Spleen (tissue), 11 donors: ENCODE measurements around the gene QSOX1. TPM values are rescaled to one million over a fixed set of nuclear protein-coding genes. Genes with fewer than 3 reads are reported as not detected.

ENCODE experiments used
- DNase-seq: peaks from one replicate; pipeline ENCODE4 v3.0.0-alpha.2; 2020
- H3K27ac ChIP-seq, 8 donors: fragments of 200-600 bp; sonication (generic) in 7 of 8; 1 replicate in 4 of 8; 2 replicates in 4 of 8; pipeline versions ENCODE4 v1.5.0 to v1.8.0; 2016 to 2021; ENCODE audit warnings: inconsistent platforms in 4 of 8, mild to moderate bottlenecking in 4 of 8, moderate library complexity in 1 of 8
- H3K27me3 ChIP-seq, 7 donors: fragments of 200-600 bp; sonication (generic) in 6 of 7; replicated peaks in 1 of 7; 1 replicate in 4 of 7; 2 replicates in 3 of 7; pipeline versions ENCODE4 v1.5.0 to v1.8.0; 2016 to 2021; ENCODE audit warnings: inconsistent platforms in 3 of 7, mild to moderate bottlenecking in 1 of 7
- H3K36me3 ChIP-seq, 6 donors: fragments of 200-600 bp; sonication (generic) in 5 of 6; 1 replicate in 4 of 6; 2 replicates in 2 of 6; pipeline versions ENCODE4 v1.5.0 to v1.8.0; 2016 to 2021; ENCODE audit warnings: inconsistent platforms in 2 of 6
- H3K4me1 ChIP-seq, 6 donors: fragments of 200-600 bp; sonication (generic) in 5 of 6; 1 replicate in 3 of 6; 2 replicates in 3 of 6; pipeline versions ENCODE4 v1.5.0 to v1.8.0; 2016 to 2021; ENCODE audit warnings: inconsistent platforms in 3 of 6
- H3K4me3 ChIP-seq, 8 donors: fragments of 200-600 bp; sonication (generic) in 7 of 8; 1 replicate in 4 of 8; 2 replicates in 4 of 8; pipeline versions ENCODE4 v1.5.0 to v1.8.0; 2016 to 2021; ENCODE audit warnings: inconsistent platforms in 4 of 8, mild to moderate bottlenecking in 4 of 8, moderate library complexity in 2 of 8
- H3K9me3 ChIP-seq, 8 donors: fragments of 200-600 bp; sonication (generic) in 7 of 8; 1 replicate in 4 of 8; 2 replicates in 4 of 8; pipeline versions ENCODE4 v1.5.0 to v1.8.0; 2016 to 2021; ENCODE audit warnings: inconsistent platforms in 4 of 8
- POLR2A ChIP-seq, 3 donors: fragments of 450-650 bp; IDR thresholded peaks; one replicate each; pipeline ENCODE4 v1.5.1; 2017; ENCODE audit warnings: antibody characterized with exemption in 3 of 3, mild to moderate bottlenecking in 1 of 3
- POLR2AphosphoS5 ChIP-seq, 3 donors: sonication (generic); formaldehyde crosslinking; IDR thresholded peaks; one replicate each; pipeline ENCODE4 v1.5.1; 2017; ENCODE audit warnings: antibody characterized with exemption in 3 of 3
- WGBS, 5 donors: extraction: QIAGEN DNeasy Blood & Tissue Kit in 3 of 5; methylation state at CpG; one replicate each; pipeline versions ENCODE4 v1.1.5 to v1.1.7; 2013 to 2018; 5-methylcytosine and 5-hydroxymethylcytosine counted together
- intact Hi-C: fragments of 100-400 bp; cut with DNase I; formaldehyde crosslinking; loops from one replicate; pipeline ENCODE4 v1.15.0; 2023; ENCODE audit warnings: low total_unique reads
- polyA plus RNA-seq, 3 donors: library from polyadenylated mRNA; stranded (reverse); fragments of 200-250 nt; gene quantifications; one replicate each; pipeline ENCODE4 v1.2.1, GENCODE V29; 2013
- total RNA-seq, 7 donors: library from RNA; depleted of rRNA in 3 of 7; stranded (reverse); fragments of >200 nt in 3 of 7; fragmentation: NEBNext Ultra II Directional in 4 of 7; extraction: Animal tissue kit (Norgen Biotek cat#: 25700) in 4 of 7; gene quantifications; one replicate each; pipeline versions ENCODE4 v1.1.0 to v1.2.1, GENCODE V29; 2016 to 2021
- TF ChIP-seq, protein P1 (sequence below), 11 experiments: fragments of 200-600 bp in 7 of 11; fragments of 450-650 bp in 4 of 11; sonication (generic) in 4 of 11; IDR thresholded peaks in 8 of 11; conservative IDR thresholded peaks in 3 of 11; 1 replicate in 7 of 11; 2 replicates in 4 of 11; pipeline versions ENCODE4 v1.4.0 to v1.8.0; 2016 to 2021; ENCODE audit warnings: antibody characterized with exemption in 11 of 11, inconsistent platforms in 4 of 11, mild to moderate bottlenecking in 1 of 11
- donor health status: healthy with polysubstance abuse.
- donor health status: DM: no; HTN: no; CAD: no; lungs with moderate emphysema.
- donor health status: DM: no; HTN: no; CAD: no.
- donor health status: Bipolar disorder and iron deficiency.
- donor health status: healthy.
- donor health status: DM: no; HTN: no; CAD: no.
- donor health status: DM: yes; HTN: yes; CAD: no.

Gene QSOX1
- total and polyA plus RNA-seq, 10 donors: 35.2 to 78.9 (median 56.5) TPM

DNA sequence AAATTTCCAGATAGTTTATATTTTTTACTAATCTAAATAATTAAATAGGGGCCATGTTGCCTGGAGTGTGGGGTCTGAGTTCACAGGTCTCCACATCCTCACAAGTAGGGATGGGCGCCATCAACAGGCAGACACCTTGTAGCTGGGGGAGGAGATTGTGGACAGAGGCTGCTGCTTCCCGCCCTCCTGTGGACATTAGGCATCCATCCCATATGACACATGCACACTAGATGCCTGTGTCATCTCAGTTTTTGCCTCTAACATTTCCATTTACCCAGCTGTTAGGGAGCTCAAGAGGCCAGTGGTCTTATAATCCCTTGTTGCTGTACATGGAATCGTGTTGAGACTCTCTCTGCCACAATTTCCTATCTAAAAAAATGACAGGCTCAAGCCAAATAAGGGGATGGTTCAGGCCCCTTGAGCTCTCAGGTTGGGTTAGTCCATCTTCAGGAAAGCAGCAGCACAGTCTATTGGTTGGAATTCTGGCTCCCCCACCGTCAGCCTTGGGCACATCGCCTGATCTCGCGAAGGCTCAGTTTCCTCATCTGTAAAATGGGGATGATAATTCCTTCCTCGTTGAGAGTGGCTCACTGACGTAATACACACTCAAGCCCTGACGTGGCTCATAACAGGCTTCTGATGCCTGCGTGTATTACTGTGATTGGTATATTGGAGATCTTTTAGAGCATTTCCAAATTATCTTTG is 89.0 kb downstream of the QSOX1 start:
- DNase-seq: no peak
- TF ChIP-seq, protein P1, sequence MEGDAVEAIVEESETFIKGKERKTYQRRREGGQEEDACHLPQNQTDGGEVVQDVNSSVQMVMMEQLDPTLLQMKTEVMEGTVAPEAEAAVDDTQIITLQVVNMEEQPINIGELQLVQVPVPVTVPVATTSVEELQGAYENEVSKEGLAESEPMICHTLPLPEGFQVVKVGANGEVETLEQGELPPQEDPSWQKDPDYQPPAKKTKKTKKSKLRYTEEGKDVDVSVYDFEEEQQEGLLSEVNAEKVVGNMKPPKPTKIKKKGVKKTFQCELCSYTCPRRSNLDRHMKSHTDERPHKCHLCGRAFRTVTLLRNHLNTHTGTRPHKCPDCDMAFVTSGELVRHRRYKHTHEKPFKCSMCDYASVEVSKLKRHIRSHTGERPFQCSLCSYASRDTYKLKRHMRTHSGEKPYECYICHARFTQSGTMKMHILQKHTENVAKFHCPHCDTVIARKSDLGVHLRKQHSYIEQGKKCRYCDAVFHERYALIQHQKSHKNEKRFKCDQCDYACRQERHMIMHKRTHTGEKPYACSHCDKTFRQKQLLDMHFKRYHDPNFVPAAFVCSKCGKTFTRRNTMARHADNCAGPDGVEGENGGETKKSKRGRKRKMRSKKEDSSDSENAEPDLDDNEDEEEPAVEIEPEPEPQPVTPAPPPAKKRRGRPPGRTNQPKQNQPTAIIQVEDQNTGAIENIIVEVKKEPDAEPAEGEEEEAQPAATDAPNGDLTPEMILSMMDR (IDR thresholded peaks at IDR 0.05 in 8 of 11, conservative IDR thresholded peaks at IDR 0.05 in 3 of 11): no peak
- TF ChIP-seq POLR2A (IDR thresholded peaks at IDR 0.05) (no peak), POLR2AphosphoS5 (IDR thresholded peaks at IDR 0.05) (no peak)
- Histone ChIP-seq H3K36me3 (no peaks in the 10 kb centered on the region), H3K27ac (no peak overlapping the region), H3K4me3 (no peak overlapping the region), H3K4me1 (no peaks in the 10 kb centered on the region), H3K9me3 (no peaks in the 10 kb centered on the region), H3K27me3 (peaks cover 0 to 74% (median 29%) of the 10 kb centered on the region in 7 donors)
- WGBS, 5 donors: 82 to 92% (median 86%) methylated on average over 11 of the region's 11 CpGs
- intact Hi-C loops: no loop called here

DNA sequence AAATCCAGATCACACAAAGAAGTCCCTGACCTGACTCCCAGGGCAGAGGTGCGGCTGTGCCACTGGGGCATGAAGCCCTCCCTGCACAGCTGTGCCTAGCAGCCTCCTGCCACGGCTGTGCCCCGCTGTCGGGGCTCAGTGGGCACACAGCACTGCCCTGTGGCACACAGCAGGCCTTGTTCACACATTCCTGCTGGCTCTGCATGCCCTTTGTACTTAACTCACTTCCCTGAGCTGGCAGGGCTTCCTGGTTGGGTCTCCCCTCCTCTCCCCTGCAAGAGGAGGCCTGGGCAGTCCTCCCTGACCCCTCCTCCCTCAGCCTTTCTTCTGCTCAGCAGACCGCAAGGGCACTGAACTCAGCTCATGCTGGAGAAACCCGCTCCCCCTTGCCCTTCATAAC is 90.2 kb downstream of the QSOX1 start:
- TF ChIP-seq, protein P1 (IDR thresholded peaks at IDR 0.05 in 8 of 11, conservative IDR thresholded peaks at IDR 0.05 in 3 of 11): no peak
- TF ChIP-seq POLR2A (IDR thresholded peaks at IDR 0.05): no peak
- no peak for TF ChIP-seq POLR2AphosphoS5 (IDR thresholded peaks at IDR 0.05)
- Histone ChIP-seq H3K4me1 (no peaks in the 10 kb centered on the region), H3K27ac (no peak overlapping the region), H3K4me3 (no peak overlapping the region), H3K27me3 (peaks cover 0 to 63% (median 17%) of the 10 kb centered on the region in 7 donors), H3K9me3 (no peaks in the 10 kb centered on the region), H3K36me3 (no peaks in the 10 kb centered on the region)
- intact Hi-C loops: no loop called here
- DNase-seq: no peak
- 67 to 88% (median 81%) methylated on average over 5 to 6 of the region's 6 CpGs for WGBS, 5 donors

DNA sequence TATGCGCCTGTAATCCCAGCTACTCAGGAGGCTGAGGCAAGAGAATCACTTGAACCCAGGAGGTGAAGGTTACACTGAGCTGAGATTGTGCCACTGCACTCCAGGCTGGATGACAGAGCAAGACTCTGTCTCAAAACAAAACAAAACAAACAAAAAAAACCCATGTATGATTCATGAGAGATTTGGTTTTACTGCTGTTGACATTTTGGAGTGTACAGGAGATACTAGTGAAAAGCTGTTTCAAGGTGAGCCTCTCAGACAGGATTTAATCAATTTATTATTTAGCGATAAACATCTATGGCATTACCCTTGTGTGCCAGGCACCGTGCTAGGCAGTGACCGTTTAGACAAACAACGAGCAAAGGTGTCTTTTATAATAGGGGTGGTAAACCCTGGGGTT is 91.9 kb downstream of the QSOX1 start:
- WGBS, 5 donors: 88 to 91% (median 90%) methylated on average over 5 of the region's 5 CpGs
- peaks cover 0 to 45% (median 6%) of the 10 kb centered on the region in 7 donors for H3K27me3 ChIP-seq
- TF ChIP-seq POLR2AphosphoS5 (IDR thresholded peaks at IDR 0.05) (no peak), POLR2A (IDR thresholded peaks at IDR 0.05) (no peak)

DNA sequence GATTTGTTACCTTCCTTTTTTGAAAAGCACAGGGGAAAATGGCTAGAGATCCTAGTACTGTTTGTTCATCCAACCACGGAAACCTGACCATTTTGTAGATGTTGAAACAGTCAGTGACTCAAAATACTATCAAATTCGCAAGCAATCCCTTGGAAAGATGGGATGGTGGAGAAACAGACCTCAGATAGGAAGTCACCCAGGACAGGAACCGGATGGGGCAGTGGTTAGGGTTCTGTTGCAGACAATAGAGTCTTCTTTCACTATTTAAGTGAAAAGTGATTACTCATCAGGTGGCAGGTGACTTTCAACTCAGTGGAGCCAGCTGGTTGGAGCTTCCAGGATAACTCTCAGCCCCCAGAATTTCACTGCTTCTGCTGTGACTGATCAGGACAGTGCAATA is 92.4 kb downstream of the QSOX1 start:
- Histone ChIP-seq H3K36me3 (no peaks in the 10 kb centered on the region), H3K27me3 (peaks cover 0 to 43% (median 6%) of the 10 kb centered on the region in 7 donors), H3K4me1 (no peaks in the 10 kb centered on the region), H3K4me3 (no peak overlapping the region), H3K9me3 (no peaks in the 10 kb centered on the region), H3K27ac (peak overlapping the region in 4 of 8 donors; percentile 23 to 64 (median 57))
- intact Hi-C loops: no loop called here
- DNase-seq: no peak
- 50 to 74% (median 66%) methylated on average over 3 of the region's 3 CpGs for WGBS, 5 donors
- TF ChIP-seq POLR2A (IDR thresholded peaks at IDR 0.05): no peak
- TF ChIP-seq POLR2AphosphoS5 (IDR thresholded peaks at IDR 0.05): no peak
- TF ChIP-seq, protein P1 (IDR thresholded peaks at IDR 0.05 in 8 of 11, conservative IDR thresholded peaks at IDR 0.05 in 3 of 11): no peak

More for the DNA sequence above, 91.9 kb downstream of the QSOX1 start:
- H3K4me1 ChIP-seq: no peaks in the 10 kb centered on the region
- H3K4me3 ChIP-seq: no peak overlapping the region
- H3K27ac ChIP-seq: peak overlapping the region in 3 of 8 donors; percentile 56 to 64 (median 58)
- no peak for DNase-seq
- H3K9me3 ChIP-seq: no peaks in the 10 kb centered on the region
- intact Hi-C loops: no loop called here
- H3K36me3 ChIP-seq: no peaks in the 10 kb centered on the region
